HEK293T (cell line): Measurements from ENCODE around the gene FZR1.

Source experiments
- CTBP1 ChIP-seq: fragments of 450-650 bp; IDR thresholded peaks from 2 replicates; pipeline ENCODE4 v1.6.1; 2016; ENCODE audit warnings: borderline replicate concordance
- NFRKB ChIP-seq: fragments of 450-650 bp; IDR thresholded peaks from 2 replicates; pipeline ENCODE4 v1.6.1; 2016; ENCODE audit warnings: mild to moderate bottlenecking, moderate library complexity

DNA sequence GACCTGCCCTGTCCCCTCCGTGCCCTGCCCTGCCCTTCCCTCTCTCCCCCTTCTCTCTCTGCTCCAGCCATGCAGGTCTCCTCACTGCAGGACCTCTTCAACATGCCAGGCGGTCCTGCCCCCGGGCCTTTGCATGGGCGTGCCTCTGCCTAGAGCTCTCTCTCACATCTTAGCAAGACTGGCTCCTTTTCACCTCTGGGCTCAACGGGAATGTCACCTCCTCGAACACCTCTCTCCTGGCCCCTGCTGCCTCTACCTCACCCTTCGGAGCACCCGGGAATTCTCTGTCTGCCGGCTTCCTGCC is 45.6 kb downstream of the FZR1 start:
- TF ChIP-seq NFRKB (no peak), CTBP1 (no peak)
